HCT116 (cell line): ENCODE data around the gene FAM117A.

Source experiments
- ATF3 ChIP-seq: IDR thresholded peaks from 2 replicates; pipeline ENCODE4 v1.6.1; 2012
- CTCF ChIP-seq, 3 experiments: fragments of 200-600 bp in 1 of 3; sonication (generic) in 1 of 3; IDR thresholded peaks in 2 of 3; conservative IDR thresholded peaks in 1 of 3; 2 replicates each; pipeline ENCODE4 v1.5.1; 2012 to 2017; ENCODE audit warnings: low read depth in 2 of 3, low read length in 2 of 3, antibody characterized with exemption in 1 of 3, borderline replicate concordance in 1 of 3, control low read depth in 1 of 3, mild to moderate bottlenecking in 1 of 3, mixed read lengths in 1 of 3, mixed run types in 1 of 3, moderate library complexity in 1 of 3; ENCODE audit not compliant: insufficient read depth in 1 of 3
- EZH2 ChIP-seq: fragments of 200-600 bp; sonication (generic); IDR thresholded peaks from 2 replicates; pipeline ENCODE4 v1.6.1; 2017; ENCODE audit warnings: antibody characterized with exemption, mixed run types
- JUND ChIP-seq: IDR thresholded peaks from 2 replicates; pipeline ENCODE4 v1.6.1; 2012
- POLR2A ChIP-seq: IDR thresholded peaks from 2 replicates; pipeline ENCODE4 v1.7.0; 2011; ENCODE audit warnings: borderline replicate concordance; ENCODE audit not compliant: insufficient read depth, insufficient read length; ENCODE audit errors: extremely low read depth
- RAD21 ChIP-seq: IDR thresholded peaks from 2 replicates; pipeline ENCODE4 v1.6.1; 2012; ENCODE audit warnings: low read depth, mild to moderate bottlenecking
- SP1 ChIP-seq: IDR thresholded peaks from 2 replicates; pipeline ENCODE4 v1.6.1; 2012; ENCODE audit warnings: low read depth

GRCh38 chr17:49757151-49757777 lies 6.7 kb downstream of the FAM117A start:
- no peak for TF ChIP-seq ATF3
- no peak for TF ChIP-seq POLR2A
- no peak for TF ChIP-seq CTCF (IDR thresholded peaks at IDR 0.05 in 2 of 3, conservative IDR thresholded peaks at IDR 0.05 in 1 of 3; ENCODE audit: borderline replicate concordance in 1 of 3, insufficient read depth in 1 of 3, low read depth in 2 of 3, low read length in 2 of 3)
- TF ChIP-seq EZH2: no peak
- no peak for TF ChIP-seq JUND
- TF ChIP-seq RAD21: no peak
- TF ChIP-seq SP1: no peak
